Right lobe of liver (tissue), 4 donors: ENCODE data around the gene TMEM179.

Source experiments
- CTCF ChIP-seq, 4 donors: fragments of 200-600 bp in 3 of 4; fragments of 450-650 bp in 1 of 4; IDR thresholded peaks; one replicate each; pipeline versions ENCODE4 v1.5.1 to v1.8.0; 2016 to 2022; ENCODE audit warnings: antibody characterized with exemption in 4 of 4, mild to moderate bottlenecking in 2 of 4
- POLR2A ChIP-seq: fragments of 450-650 bp; IDR thresholded peaks from one replicate; pipeline ENCODE4 v1.6.1; 2017; ENCODE audit warnings: antibody characterized with exemption, mild to moderate bottlenecking
- donor health status: DM: no; HTN: no; CAD: no.
- donor health status: DM: no; HTN: no; CAD: no.
- donor health status: DM: no; HTN: yes; CAD: no.

DNA sequence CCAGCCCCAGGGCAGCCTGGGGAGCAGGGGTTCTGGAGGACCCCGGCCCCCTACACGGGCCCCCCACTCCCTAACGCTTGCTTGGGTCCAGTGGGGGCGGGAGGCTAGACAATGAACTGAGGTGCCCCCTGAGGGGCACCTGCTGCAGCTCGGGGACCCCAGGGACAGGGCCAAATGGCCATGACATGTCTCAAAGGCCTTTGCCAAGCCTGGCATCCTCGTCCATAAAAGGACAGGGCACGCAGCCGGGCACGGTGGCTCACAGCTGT, 36.7 kb downstream of the TMEM179 start:
- TF ChIP-seq CTCF (IDR thresholded peaks at IDR 0.05) (no peak), POLR2A (no peak)
